GM23338 (cell line): ENCODE data around the gene LCP1.

Source experiments
- CREB1 ChIP-seq: fragments of 250-450 bp; sonication (Bioruptor Pico); IDR thresholded peaks from 2 replicates; pipeline ENCODE4 v1.5.0; 2020; ENCODE audit warnings: low read depth, mild to moderate bottlenecking, moderate library complexity
- EZH2 ChIP-seq: fragments of 200-600 bp; sonication (generic); IDR thresholded peaks from one replicate; pipeline ENCODE4 v1.8.0; 2017; ENCODE audit warnings: antibody characterized with exemption, mild to moderate bottlenecking, low read depth; ENCODE audit not compliant: unreplicated experiment
- EZH2phosphoT487 ChIP-seq: fragments of 200-600 bp; sonication (generic); IDR thresholded peaks from one replicate; pipeline ENCODE4 v1.8.1; 2018; ENCODE audit warnings: antibody characterized with exemption; ENCODE audit not compliant: unreplicated experiment
- JUNB ChIP-seq: IDR thresholded peaks from one replicate; pipeline ENCODE4 v1.6.1; 2016; ENCODE audit warnings: antibody characterized with exemption; ENCODE audit not compliant: unreplicated experiment
- POLR2AphosphoS5 ChIP-seq: IDR thresholded peaks from 2 replicates; pipeline ENCODE4 v1.6.1; 2016; ENCODE audit warnings: antibody characterized with exemption, low read depth
- ZNF331 ChIP-seq: fragments of 250-450 bp; sonication (Bioruptor Pico); IDR thresholded peaks from 2 replicates; pipeline ENCODE4 v1.5.0; 2020; ENCODE audit warnings: low read depth, mild to moderate bottlenecking, moderate library complexity
- TF ChIP-seq, protein P1 (sequence below): IDR thresholded peaks from one replicate; pipeline ENCODE4 v1.6.1; 2018; ENCODE audit warnings: antibody characterized with exemption; ENCODE audit not compliant: unreplicated experiment
- TF ChIP-seq, protein P2 (sequence below), 2 experiments: fragments of 200-600 bp in 1 of 2; sonication (generic) in 1 of 2; conservative IDR thresholded peaks; 2 replicates each; pipeline versions ENCODE4 v1.5.1 to v1.6.1; 2016 to 2017; ENCODE audit warnings: antibody characterized with exemption in 2 of 2, low read depth in 2 of 2, mild to moderate bottlenecking in 2 of 2, moderate library complexity in 1 of 2
- TF ChIP-seq, protein P3 (sequence below): fragments of 250-450 bp; sonication (Bioruptor Pico); IDR thresholded peaks from 2 replicates; pipeline ENCODE4 v1.5.0; 2020; ENCODE audit warnings: mild to moderate bottlenecking, moderate library complexity

DNA sequence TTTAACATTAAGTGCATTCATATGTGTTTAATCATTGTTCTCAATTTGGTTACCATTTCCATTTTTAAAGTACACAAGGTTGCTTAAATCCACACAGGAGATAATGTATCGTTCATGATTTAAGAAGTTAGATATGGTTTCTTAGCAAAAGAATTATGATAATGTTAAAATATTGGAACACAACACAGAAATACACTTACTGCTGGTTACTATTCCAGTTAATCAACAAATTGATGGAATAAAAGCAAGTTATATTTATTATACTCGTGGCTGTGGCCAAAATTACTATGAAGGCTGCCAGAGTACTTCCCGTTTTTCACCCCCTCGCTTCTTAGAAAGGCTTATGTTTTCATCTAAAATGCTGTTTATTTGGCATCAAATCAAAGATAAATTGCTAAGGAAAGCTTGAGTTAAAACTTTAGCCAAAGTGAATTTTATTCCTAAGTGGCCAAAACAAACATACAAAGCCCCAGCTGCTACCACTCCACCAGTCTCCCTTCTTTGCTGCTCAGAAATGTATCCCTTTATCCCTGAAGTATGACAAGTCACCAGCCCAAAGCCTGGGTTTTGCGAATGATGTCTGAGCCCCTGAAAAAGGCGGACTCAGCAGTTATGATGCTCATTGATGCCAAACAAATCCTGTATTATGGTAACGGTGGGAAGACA lies 27.7 kb downstream of the LCP1 start:
- TF ChIP-seq, protein P1, sequence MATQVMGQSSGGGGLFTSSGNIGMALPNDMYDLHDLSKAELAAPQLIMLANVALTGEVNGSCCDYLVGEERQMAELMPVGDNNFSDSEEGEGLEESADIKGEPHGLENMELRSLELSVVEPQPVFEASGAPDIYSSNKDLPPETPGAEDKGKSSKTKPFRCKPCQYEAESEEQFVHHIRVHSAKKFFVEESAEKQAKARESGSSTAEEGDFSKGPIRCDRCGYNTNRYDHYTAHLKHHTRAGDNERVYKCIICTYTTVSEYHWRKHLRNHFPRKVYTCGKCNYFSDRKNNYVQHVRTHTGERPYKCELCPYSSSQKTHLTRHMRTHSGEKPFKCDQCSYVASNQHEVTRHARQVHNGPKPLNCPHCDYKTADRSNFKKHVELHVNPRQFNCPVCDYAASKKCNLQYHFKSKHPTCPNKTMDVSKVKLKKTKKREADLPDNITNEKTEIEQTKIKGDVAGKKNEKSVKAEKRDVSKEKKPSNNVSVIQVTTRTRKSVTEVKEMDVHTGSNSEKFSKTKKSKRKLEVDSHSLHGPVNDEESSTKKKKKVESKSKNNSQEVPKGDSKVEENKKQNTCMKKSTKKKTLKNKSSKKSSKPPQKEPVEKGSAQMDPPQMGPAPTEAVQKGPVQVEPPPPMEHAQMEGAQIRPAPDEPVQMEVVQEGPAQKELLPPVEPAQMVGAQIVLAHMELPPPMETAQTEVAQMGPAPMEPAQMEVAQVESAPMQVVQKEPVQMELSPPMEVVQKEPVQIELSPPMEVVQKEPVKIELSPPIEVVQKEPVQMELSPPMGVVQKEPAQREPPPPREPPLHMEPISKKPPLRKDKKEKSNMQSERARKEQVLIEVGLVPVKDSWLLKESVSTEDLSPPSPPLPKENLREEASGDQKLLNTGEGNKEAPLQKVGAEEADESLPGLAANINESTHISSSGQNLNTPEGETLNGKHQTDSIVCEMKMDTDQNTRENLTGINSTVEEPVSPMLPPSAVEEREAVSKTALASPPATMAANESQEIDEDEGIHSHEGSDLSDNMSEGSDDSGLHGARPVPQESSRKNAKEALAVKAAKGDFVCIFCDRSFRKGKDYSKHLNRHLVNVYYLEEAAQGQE, result no peak
- TF ChIP-seq, protein P2, sequence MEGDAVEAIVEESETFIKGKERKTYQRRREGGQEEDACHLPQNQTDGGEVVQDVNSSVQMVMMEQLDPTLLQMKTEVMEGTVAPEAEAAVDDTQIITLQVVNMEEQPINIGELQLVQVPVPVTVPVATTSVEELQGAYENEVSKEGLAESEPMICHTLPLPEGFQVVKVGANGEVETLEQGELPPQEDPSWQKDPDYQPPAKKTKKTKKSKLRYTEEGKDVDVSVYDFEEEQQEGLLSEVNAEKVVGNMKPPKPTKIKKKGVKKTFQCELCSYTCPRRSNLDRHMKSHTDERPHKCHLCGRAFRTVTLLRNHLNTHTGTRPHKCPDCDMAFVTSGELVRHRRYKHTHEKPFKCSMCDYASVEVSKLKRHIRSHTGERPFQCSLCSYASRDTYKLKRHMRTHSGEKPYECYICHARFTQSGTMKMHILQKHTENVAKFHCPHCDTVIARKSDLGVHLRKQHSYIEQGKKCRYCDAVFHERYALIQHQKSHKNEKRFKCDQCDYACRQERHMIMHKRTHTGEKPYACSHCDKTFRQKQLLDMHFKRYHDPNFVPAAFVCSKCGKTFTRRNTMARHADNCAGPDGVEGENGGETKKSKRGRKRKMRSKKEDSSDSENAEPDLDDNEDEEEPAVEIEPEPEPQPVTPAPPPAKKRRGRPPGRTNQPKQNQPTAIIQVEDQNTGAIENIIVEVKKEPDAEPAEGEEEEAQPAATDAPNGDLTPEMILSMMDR (conservative IDR thresholded peaks at IDR 0.05; ENCODE audit: low read depth in 2 of 2), result no peak
- TF ChIP-seq, protein P3, sequence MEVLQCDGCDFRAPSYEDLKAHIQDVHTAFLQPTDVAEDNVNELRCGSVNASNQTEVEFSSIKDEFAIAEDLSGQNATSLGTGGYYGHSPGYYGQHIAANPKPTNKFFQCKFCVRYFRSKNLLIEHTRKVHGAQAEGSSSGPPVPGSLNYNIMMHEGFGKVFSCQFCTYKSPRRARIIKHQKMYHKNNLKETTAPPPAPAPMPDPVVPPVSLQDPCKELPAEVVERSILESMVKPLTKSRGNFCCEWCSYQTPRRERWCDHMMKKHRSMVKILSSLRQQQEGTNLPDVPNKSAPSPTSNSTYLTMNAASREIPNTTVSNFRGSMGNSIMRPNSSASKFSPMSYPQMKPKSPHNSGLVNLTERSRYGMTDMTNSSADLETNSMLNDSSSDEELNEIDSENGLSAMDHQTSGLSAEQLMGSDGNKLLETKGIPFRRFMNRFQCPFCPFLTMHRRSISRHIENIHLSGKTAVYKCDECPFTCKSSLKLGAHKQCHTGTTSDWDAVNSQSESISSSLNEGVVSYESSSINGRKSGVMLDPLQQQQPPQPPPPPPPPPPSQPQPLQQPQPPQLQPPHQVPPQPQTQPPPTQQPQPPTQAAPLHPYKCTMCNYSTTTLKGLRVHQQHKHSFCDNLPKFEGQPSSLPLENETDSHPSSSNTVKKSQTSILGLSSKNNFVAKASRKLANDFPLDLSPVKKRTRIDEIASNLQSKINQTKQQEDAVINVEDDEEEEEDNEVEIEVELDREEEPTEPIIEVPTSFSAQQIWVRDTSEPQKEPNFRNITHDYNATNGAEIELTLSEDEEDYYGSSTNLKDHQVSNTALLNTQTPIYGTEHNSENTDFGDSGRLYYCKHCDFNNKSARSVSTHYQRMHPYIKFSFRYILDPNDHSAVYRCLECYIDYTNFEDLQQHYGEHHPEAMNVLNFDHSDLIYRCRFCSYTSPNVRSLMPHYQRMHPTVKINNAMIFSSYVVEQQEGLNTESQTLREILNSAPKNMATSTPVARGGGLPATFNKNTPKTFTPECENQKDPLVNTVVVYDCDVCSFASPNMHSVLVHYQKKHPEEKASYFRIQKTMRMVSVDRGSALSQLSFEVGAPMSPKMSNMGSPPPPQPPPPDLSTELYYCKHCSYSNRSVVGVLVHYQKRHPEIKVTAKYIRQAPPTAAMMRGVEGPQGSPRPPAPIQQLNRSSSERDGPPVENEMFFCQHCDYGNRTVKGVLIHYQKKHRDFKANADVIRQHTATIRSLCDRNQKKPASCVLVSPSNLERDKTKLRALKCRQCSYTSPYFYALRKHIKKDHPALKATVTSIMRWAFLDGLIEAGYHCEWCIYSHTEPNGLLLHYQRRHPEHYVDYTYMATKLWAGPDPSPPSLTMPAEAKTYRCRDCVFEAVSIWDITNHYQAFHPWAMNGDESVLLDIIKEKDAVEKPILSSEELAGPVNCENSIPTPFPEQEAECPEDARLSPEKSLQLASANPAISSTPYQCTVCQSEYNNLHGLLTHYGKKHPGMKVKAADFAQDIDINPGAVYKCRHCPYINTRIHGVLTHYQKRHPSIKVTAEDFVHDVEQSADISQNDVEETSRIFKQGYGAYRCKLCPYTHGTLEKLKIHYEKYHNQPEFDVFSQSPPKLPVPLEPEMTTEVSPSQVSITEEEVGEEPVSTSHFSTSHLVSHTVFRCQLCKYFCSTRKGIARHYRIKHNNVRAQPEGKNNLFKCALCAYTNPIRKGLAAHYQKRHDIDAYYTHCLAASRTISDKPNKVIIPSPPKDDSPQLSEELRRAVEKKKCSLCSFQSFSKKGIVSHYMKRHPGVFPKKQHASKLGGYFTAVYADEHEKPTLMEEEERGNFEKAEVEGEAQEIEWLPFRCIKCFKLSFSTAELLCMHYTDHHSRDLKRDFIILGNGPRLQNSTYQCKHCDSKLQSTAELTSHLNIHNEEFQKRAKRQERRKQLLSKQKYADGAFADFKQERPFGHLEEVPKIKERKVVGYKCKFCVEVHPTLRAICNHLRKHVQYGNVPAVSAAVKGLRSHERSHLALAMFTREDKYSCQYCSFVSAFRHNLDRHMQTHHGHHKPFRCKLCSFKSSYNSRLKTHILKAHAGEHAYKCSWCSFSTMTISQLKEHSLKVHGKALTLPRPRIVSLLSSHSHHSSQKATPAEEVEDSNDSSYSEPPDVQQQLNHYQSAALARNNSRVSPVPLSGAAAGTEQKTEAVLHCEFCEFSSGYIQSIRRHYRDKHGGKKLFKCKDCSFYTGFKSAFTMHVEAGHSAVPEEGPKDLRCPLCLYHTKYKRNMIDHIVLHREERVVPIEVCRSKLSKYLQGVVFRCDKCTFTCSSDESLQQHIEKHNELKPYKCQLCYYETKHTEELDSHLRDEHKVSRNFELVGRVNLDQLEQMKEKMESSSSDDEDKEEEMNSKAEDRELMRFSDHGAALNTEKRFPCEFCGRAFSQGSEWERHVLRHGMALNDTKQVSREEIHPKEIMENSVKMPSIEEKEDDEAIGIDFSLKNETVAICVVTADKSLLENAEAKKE, result no peak
- TF ChIP-seq EZH2phosphoT487 (no peak), POLR2AphosphoS5 (no peak), ZNF331 (CRISPR knock-in tag) (no peak), JUNB (no peak), CREB1 (CRISPR knock-in tag) (no peak), EZH2 (no peak)
